Measurements from ENCODE around the gene OR2T35. TPM values are rescaled to one million over a fixed set of nuclear protein-coding genes. Genes with fewer than 3 reads are reported as not detected.
"Not testable (repeated sequence)": the region's sequence is repeated elsewhere in the genome, so short reads cannot be mapped to it uniquely, and the experiment has no call there.

OR2T35 gene
- total and polyA plus RNA-seq, 2 experiments from 2014 or later = not detected

DNA sequence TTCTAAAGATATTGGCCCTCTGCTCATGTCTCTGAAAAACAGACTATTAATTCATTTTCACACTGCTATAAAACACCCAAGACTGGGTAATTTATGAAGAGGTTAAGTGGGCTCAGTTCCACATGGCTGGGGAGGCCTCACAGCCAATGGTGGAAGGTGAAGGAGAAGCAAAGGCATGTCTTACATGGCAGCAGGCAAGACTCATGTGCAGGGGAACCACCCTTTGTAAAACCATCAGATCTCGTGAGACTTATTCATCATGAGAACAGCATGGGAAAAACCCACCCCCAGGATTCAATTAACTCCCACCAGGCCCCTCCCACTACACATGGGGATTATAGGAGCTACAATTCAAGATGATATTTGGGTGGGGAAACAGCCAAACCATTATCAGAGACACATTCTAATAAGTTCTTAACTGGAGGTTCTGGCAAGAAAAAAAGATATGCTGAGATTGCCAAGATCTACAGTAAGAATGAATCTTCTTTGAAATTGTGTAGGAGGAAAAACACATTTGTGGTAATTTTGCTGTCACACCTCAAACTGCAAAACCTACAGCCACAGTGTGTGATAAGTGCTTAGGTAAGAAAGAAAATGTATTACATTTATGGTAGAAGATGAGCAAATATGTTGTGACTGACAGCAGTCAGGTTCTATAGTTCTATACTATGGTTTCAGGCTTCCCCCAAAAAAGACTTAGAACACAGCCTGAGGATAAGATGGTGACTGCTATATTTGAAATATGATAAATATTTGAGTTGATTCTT, 3.9 kb upstream of the OR2T35 start:
- not testable (repeated sequence) for H3K9me2 ChIP-seq (ENCODE audit: insufficient read depth); H3K36me3 Mint-ChIP-seq (ENCODE audit: low read depth); H3K4me2 ChIP-seq; H3K27ac ChIP-seq (ENCODE audit: low read depth); H2AFZ ChIP-seq; H3K27ac Mint-ChIP-seq; H3K4me1 Mint-ChIP-seq; H4K20me1 ChIP-seq (replicated peaks; ENCODE audit: insufficient read depth); H3K27me3 ChIP-seq (ENCODE audit: insufficient read depth); H3K36me3 ChIP-seq (ENCODE audit: insufficient read depth); H3K79me2 ChIP-seq (replicated peaks; ENCODE audit: insufficient read depth); H3K4me3 Mint-ChIP-seq; DNase-seq (ENCODE audit: low spot score); H3K27me3 Mint-ChIP-seq (ENCODE audit: insufficient read depth, low read depth, poor library complexity); ATAC-seq; H3K4me3 ChIP-seq; H3F3A ChIP-seq (replicated peaks; ENCODE audit: low read depth); H3K4me1 ChIP-seq (ENCODE audit: insufficient read depth)
- peaks cover 39% of the 10 kb centered on the region for H3K9me3 Mint-ChIP-seq

DNA sequence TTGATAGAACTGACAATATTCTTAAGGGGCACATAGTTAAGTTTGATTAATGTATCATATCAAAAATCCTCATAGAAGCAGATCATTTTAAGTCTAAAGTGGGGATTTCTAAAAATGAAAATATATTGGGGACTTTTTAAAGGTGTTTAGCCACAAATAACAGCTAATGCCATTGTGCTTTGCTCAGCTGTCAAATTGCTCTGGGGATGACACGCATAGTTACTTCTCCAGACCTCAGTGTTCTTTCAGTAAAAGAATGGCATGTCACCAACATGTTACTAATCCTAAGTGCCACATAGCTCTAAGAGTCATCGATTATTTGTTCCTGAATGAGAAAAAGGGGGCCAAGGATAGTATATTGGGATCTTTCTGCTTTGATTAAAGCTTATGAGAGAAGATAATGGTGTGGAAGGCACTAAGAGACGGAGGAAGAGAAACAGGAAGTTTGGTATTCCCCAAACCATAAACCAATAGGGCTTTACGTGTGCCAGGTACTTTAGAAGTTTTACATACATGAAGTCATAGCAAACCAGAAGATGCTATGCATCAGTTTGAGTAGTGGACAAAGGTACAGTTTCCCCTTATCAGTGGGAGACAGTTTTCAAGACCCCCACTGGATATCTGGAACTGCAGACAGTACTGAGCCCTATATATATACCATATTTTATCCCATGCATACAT, 2.0 kb downstream of the OR2T35 start:
- H3K4me1 Mint-ChIP-seq; H4K20me1 ChIP-seq (replicated peaks; ENCODE audit: insufficient read depth); H3K9me2 ChIP-seq (ENCODE audit: insufficient read depth); H3K36me3 Mint-ChIP-seq (ENCODE audit: low read depth); DNase-seq (ENCODE audit: low spot score); H3K27me3 Mint-ChIP-seq (ENCODE audit: insufficient read depth, low read depth, poor library complexity); H3K4me1 ChIP-seq (ENCODE audit: insufficient read depth); H2AFZ ChIP-seq; H3F3A ChIP-seq (replicated peaks; ENCODE audit: low read depth); H3K79me2 ChIP-seq (replicated peaks; ENCODE audit: insufficient read depth); H3K27ac ChIP-seq (ENCODE audit: low read depth); H3K4me2 ChIP-seq; H3K4me3 Mint-ChIP-seq; H3K27ac Mint-ChIP-seq; ATAC-seq; H3K4me3 ChIP-seq; H3K36me3 ChIP-seq (ENCODE audit: insufficient read depth); H3K27me3 ChIP-seq (ENCODE audit: insufficient read depth): not testable (repeated sequence)
- H3K9me3 Mint-ChIP-seq = peaks cover 20% of the 10 kb centered on the region

DNA sequence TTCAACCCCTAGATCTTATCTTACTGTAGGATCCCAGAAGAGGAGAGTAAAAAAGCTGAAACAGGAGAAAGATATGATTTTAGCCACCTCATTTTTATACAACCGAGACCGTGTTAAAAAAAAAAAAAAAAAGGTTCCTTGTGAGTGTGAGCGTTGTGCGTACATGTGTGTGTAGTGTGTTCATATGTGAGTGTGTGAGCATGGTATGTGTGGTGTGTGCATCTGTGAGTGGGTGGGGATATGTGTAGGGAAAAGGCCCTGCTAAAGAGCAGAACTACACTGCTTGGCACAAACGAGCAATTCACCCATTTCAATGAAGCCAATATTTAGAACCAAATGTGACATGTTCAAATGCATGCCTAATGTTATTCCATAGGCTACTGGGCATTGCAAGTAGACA, 3.5 kb downstream of the OR2T35 start:
- H3K9me2 ChIP-seq (ENCODE audit: insufficient read depth); H3K4me1 Mint-ChIP-seq; H3K4me3 Mint-ChIP-seq; ATAC-seq; H4K20me1 ChIP-seq (replicated peaks; ENCODE audit: insufficient read depth); DNase-seq (ENCODE audit: low spot score); H3K79me2 ChIP-seq (replicated peaks; ENCODE audit: insufficient read depth); H3K4me2 ChIP-seq; H3K27me3 ChIP-seq (ENCODE audit: insufficient read depth); H3F3A ChIP-seq (replicated peaks; ENCODE audit: low read depth); H3K36me3 Mint-ChIP-seq (ENCODE audit: low read depth); H3K27ac ChIP-seq (ENCODE audit: low read depth); H3K36me3 ChIP-seq (ENCODE audit: insufficient read depth); H2AFZ ChIP-seq; H3K4me1 ChIP-seq (ENCODE audit: insufficient read depth); H3K27ac Mint-ChIP-seq; H3K4me3 ChIP-seq; H3K27me3 Mint-ChIP-seq (ENCODE audit: insufficient read depth, low read depth, poor library complexity): not testable (repeated sequence)
- H3K9me3 Mint-ChIP-seq = peaks cover 22% of the 10 kb centered on the region

DNA sequence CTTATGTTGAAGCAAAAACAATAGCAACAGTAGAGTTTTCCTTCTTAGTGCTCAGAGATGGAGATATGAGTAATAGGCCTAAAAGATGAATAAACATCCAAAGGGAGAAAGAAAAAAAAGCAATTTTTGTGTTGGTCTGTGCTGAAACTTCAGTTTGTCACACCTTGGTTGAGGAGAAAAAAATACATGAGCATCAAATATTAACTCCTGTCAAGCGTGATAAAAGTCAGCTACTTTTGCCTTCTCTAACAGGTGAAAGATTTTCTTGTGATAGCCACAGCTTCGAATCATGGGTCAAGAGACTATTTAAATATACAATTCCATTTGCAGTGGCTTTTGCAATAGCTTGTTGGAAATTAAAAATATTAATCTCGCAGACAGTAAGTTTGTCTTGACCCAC, 4.2 kb downstream of the OR2T35 start:
- H3K4me1 Mint-ChIP-seq; H3K4me1 ChIP-seq (ENCODE audit: insufficient read depth); H3K79me2 ChIP-seq (replicated peaks; ENCODE audit: insufficient read depth); H3K4me3 Mint-ChIP-seq; H4K20me1 ChIP-seq (replicated peaks; ENCODE audit: insufficient read depth); H3K27ac Mint-ChIP-seq; H3K4me3 ChIP-seq; H2AFZ ChIP-seq; H3K36me3 Mint-ChIP-seq (ENCODE audit: low read depth); H3K27ac ChIP-seq (ENCODE audit: low read depth); H3F3A ChIP-seq (replicated peaks; ENCODE audit: low read depth); H3K27me3 Mint-ChIP-seq (ENCODE audit: insufficient read depth, low read depth, poor library complexity); H3K27me3 ChIP-seq (ENCODE audit: insufficient read depth); H3K36me3 ChIP-seq (ENCODE audit: insufficient read depth); ATAC-seq; H3K9me2 ChIP-seq (ENCODE audit: insufficient read depth); H3K4me2 ChIP-seq; DNase-seq (ENCODE audit: low spot score): not testable (repeated sequence)
- H3K9me3 Mint-ChIP-seq = peaks cover 19% of the 10 kb centered on the region

DNA sequence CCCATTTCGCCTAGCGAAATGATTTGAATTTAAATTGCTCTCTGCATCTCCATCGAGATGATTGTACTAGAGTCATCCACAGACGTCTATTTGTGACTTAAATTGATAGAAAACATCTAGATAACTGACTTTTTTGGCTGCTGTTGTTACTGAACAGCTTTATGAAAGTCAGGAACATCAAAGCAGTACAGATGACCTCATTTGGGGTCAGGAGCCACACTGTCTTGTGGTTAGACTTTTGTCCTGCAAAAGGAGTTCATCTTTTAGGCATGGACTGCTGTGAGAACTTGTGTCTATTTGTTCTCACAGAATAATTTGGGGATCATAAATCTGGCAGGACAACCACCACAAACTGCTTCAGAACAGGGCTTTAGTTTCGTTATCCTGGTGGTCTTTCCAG, 5.4 kb downstream of the OR2T35 start:
- not testable (repeated sequence) for H4K20me1 ChIP-seq (replicated peaks; ENCODE audit: insufficient read depth); DNase-seq (ENCODE audit: low spot score); H3K4me3 Mint-ChIP-seq; H3K4me1 Mint-ChIP-seq; H3K36me3 ChIP-seq (ENCODE audit: insufficient read depth); H3K4me3 ChIP-seq; ATAC-seq; H3K27ac ChIP-seq (ENCODE audit: low read depth); H3K9me3 Mint-ChIP-seq; H3K36me3 Mint-ChIP-seq (ENCODE audit: low read depth); H3K9me2 ChIP-seq (ENCODE audit: insufficient read depth); H3K4me2 ChIP-seq; H3F3A ChIP-seq (replicated peaks; ENCODE audit: low read depth); H3K27me3 ChIP-seq (ENCODE audit: insufficient read depth); H3K27me3 Mint-ChIP-seq (ENCODE audit: insufficient read depth, low read depth, poor library complexity); H3K4me1 ChIP-seq (ENCODE audit: insufficient read depth); H3K79me2 ChIP-seq (replicated peaks; ENCODE audit: insufficient read depth); H2AFZ ChIP-seq; H3K27ac Mint-ChIP-seq

DNA sequence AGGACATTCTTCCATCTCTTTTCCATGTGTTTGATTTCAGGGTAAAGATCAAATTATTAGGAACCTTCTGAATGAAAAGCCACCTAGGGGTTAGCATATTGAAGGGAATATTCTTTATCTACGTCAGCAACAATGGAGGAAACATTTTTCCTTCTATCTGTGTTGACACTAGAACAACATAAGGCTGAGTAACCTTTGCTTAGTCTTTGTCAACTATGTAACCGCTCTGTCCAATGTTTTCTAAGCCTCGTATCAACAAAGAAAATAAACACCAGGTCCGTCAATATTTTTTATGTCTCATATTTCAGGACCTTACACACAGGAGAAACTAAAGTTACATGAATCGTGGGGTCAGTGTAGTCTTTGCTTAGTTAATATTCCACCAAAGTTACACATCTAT, 8.5 kb downstream of the OR2T35 start:
- H3K27me3 Mint-ChIP-seq (ENCODE audit: insufficient read depth, low read depth, poor library complexity); H3K27ac Mint-ChIP-seq; H3K4me1 Mint-ChIP-seq; H3K27ac ChIP-seq (ENCODE audit: low read depth); H3K4me3 ChIP-seq; H3K4me2 ChIP-seq; H3K9me2 ChIP-seq (ENCODE audit: insufficient read depth); ATAC-seq; H4K20me1 ChIP-seq (replicated peaks; ENCODE audit: insufficient read depth); H3F3A ChIP-seq (replicated peaks; ENCODE audit: low read depth); H3K36me3 ChIP-seq (ENCODE audit: insufficient read depth); H3K79me2 ChIP-seq (replicated peaks; ENCODE audit: insufficient read depth); H3K4me3 Mint-ChIP-seq; DNase-seq (ENCODE audit: low spot score); H3K4me1 ChIP-seq (ENCODE audit: insufficient read depth); H2AFZ ChIP-seq; H3K36me3 Mint-ChIP-seq (ENCODE audit: low read depth); H3K27me3 ChIP-seq (ENCODE audit: insufficient read depth): not testable (repeated sequence)
- peaks cover 13% of the 10 kb centered on the region; the same call in 2 of the 3 replicates for H3K9me3 Mint-ChIP-seq

Measured in GM23338 (cell line).